HEK293 (cell line): Measurements from ENCODE around the gene SWAP70.
"Not testable (repeated sequence)": the region's sequence is repeated elsewhere in the genome, so short reads cannot be mapped to it uniquely, and the experiment has no call there.

Source experiments
- CTCF ChIA-PET: fragments of 350-600 bp; formaldehyde crosslinking; extraction: SDS; loops from one replicate; lab custom pipeline; 2021; ENCODE audit warnings: antibody characterized with exemption; lab: Yijun Ruan, JAX
- POLR2A ChIA-PET: fragments of 300-600 bp; formaldehyde crosslinking; extraction: SDS; loops from one replicate; lab custom pipeline; 2020; ENCODE audit warnings: antibody characterized with exemption, inconsistent platforms; lab: Yijun Ruan, JAX
- H3K27ac ChIP-seq: fragments of 200-500 bp; sonication (Bioruptor generic); 2 replicates; pipeline ENCODE4 v1.5.1; 2014; ENCODE audit warnings: low read depth, low read length, control low read depth, inconsistent platforms; ENCODE audit errors: extremely low read depth
- H3K36me3 ChIP-seq, 2 experiments: fragments of 200-500 bp in 1 of 2; sonication (Bioruptor generic) in 1 of 2; 1 replicate in 1 of 2; 2 replicates in 1 of 2; pipeline ENCODE4 v1.5.1; 2014 to 2017; ENCODE audit warnings: inconsistent platforms in 2 of 2, low read length in 2 of 2; ENCODE audit not compliant: control insufficient read depth in 2 of 2, insufficient read depth in 1 of 2
- H3K4me1 ChIP-seq: fragments of 200-500 bp; sonication (Bioruptor generic); 2 replicates; pipeline ENCODE4 v1.5.1; 2014; ENCODE audit warnings: mild to moderate bottlenecking, low read length, inconsistent platforms; ENCODE audit not compliant: control insufficient read depth, insufficient read depth
- H3K4me3 ChIP-seq: 2 replicates; pipeline ENCODE4 v1.5.1; 2011; ENCODE audit warnings: low read depth, mild to moderate bottlenecking, control low read depth, low read length, moderate library complexity
- H3K9me3 ChIP-seq: fragments of 200-500 bp; sonication (Bioruptor generic); 2 replicates; pipeline ENCODE4 v1.5.1; 2014; ENCODE audit warnings: low read depth, low read length, inconsistent platforms; ENCODE audit not compliant: control insufficient read depth, insufficient read depth
- AEBP2 ChIP-seq: fragments of 450-650 bp; formaldehyde crosslinking; IDR thresholded peaks from 2 replicates; pipeline ENCODE4 v1.5.1; 2016; ENCODE audit warnings: missing biosample characterization, missing genetic modification characterization, borderline replicate concordance
- GLIS1 ChIP-seq: fragments of 450-650 bp; formaldehyde crosslinking; IDR thresholded peaks from 2 replicates; pipeline ENCODE4 v1.5.1; 2016; ENCODE audit warnings: missing biosample characterization, missing genetic modification characterization
- KLF1 ChIP-seq: fragments of 450-650 bp; formaldehyde crosslinking; IDR thresholded peaks from 2 replicates; pipeline ENCODE4 v1.5.1; 2016; ENCODE audit warnings: missing biosample characterization, missing genetic modification characterization
- OSR2 ChIP-seq: fragments of 450-650 bp; formaldehyde crosslinking; IDR thresholded peaks from 2 replicates; pipeline ENCODE4 v1.5.1; 2016; ENCODE audit warnings: missing biosample characterization, missing genetic modification characterization
- SALL2 ChIP-seq: fragments of 450-650 bp; formaldehyde crosslinking; IDR thresholded peaks from 2 replicates; pipeline ENCODE4 v1.5.0; 2017; ENCODE audit warnings: missing biosample characterization, mild to moderate bottlenecking, missing genetic modification characterization, borderline replicate concordance
- ZBTB1 ChIP-seq: fragments of 450-650 bp; formaldehyde crosslinking; IDR thresholded peaks from 2 replicates; pipeline ENCODE4 v1.5.1; 2016; ENCODE audit warnings: missing biosample characterization, missing genetic modification characterization
- ZNF112 ChIP-seq: fragments of 450-650 bp; formaldehyde crosslinking; IDR thresholded peaks from 2 replicates; pipeline ENCODE4 v1.5.0; 2017; ENCODE audit warnings: missing biosample characterization, missing genetic modification characterization
- ZNF121 ChIP-seq: fragments of 450-650 bp; formaldehyde crosslinking; IDR thresholded peaks from 2 replicates; pipeline ENCODE4 v1.5.1; 2016; ENCODE audit warnings: missing biosample characterization, missing genetic modification characterization
- ZNF174 ChIP-seq: fragments of 450-650 bp; formaldehyde crosslinking; IDR thresholded peaks from 2 replicates; pipeline ENCODE4 v1.5.0; 2017; ENCODE audit warnings: missing biosample characterization, mild to moderate bottlenecking, missing genetic modification characterization
- ZNF211 ChIP-seq: fragments of 450-650 bp; formaldehyde crosslinking; IDR thresholded peaks from 2 replicates; pipeline ENCODE4 v1.5.1; 2016; ENCODE audit warnings: low read depth, missing biosample characterization, missing genetic modification characterization
- ZNF214 ChIP-seq: fragments of 450-650 bp; formaldehyde crosslinking; IDR thresholded peaks from 2 replicates; pipeline ENCODE4 v1.5.1; 2017; ENCODE audit warnings: missing biosample characterization, mild to moderate bottlenecking, missing genetic modification characterization, borderline replicate concordance
- ZNF266 ChIP-seq: fragments of 450-650 bp; formaldehyde crosslinking; IDR thresholded peaks from 2 replicates; pipeline ENCODE4 v1.5.1; 2016; ENCODE audit warnings: missing biosample characterization, missing genetic modification characterization, low read depth
- ZNF362 ChIP-seq: fragments of 450-650 bp; formaldehyde crosslinking; IDR thresholded peaks from 2 replicates; pipeline ENCODE4 v1.5.1; 2016; ENCODE audit warnings: missing biosample characterization, missing genetic modification characterization
- ZNF391 ChIP-seq: fragments of 450-650 bp; formaldehyde crosslinking; IDR thresholded peaks from 2 replicates; pipeline ENCODE4 v1.5.1; 2016; ENCODE audit warnings: low read depth, missing biosample characterization, missing genetic modification characterization, borderline replicate concordance
- ZNF549 ChIP-seq: fragments of 450-650 bp; IDR thresholded peaks from 2 replicates; pipeline ENCODE4 v1.5.1; 2018; ENCODE audit warnings: missing biosample characterization, missing genetic modification characterization, mild to moderate bottlenecking, inconsistent platforms, moderate library complexity
- ZNF623 ChIP-seq: fragments of 450-650 bp; formaldehyde crosslinking; IDR thresholded peaks from 2 replicates; pipeline ENCODE4 v1.5.1; 2016; ENCODE audit warnings: missing biosample characterization, missing genetic modification characterization

Gene SWAP70

GRCh38 chr11:9739123-9739900, 75.4 kb downstream of the SWAP70 start:
- CTCF ChIA-PET: interaction anchor here (0.9 to 4.4 kb wide), 2 partner anchors 8 to 9 kb away, joined by 3 to 17 read pairs; no protein-coding TSS in a partner anchor
- Histone ChIP-seq H3K4me3 (no peak overlapping the region), H3K36me3 (peaks cover 0 to 53% of the 10 kb centered on the region in 2 experiments; a peak in 2 of 3 replicates), H3K4me1 (no peaks in the 10 kb centered on the region), H3K9me3 (no peaks in the 10 kb centered on the region), H3K27ac (no peak overlapping the region)
- POLR2A ChIA-PET: no interaction called here
- no peak for TF ChIP-seq ZNF174 (tag by site-specific recombination)
- no peak for TF ChIP-seq KLF1 (tag by site-specific recombination)
- TF ChIP-seq OSR2 (tag by site-specific recombination): no peak
- no peak for TF ChIP-seq ZNF362
- TF ChIP-seq AEBP2 (tag by site-specific recombination): no peak

GRCh38 chr11:9740202-9740883, 76.5 kb downstream of the SWAP70 start:
- POLR2A ChIA-PET: no interaction called here
- CTCF ChIA-PET: interaction anchor here (0.9 kb wide), 1 partner anchor 8 kb away, joined by 3 read pairs; no protein-coding TSS in a partner anchor
- H3K36me3 ChIP-seq: peaks cover 0 to 51% of the 10 kb centered on the region in 2 experiments; a peak in 2 of 3 replicates
- TF ChIP-seq ZNF391 (tag by site-specific recombination): no peak
- no peak for TF ChIP-seq ZBTB1 (tag by site-specific recombination)
- TF ChIP-seq ZNF174 (tag by site-specific recombination): no peak
- TF ChIP-seq SALL2 (tag by site-specific recombination): no peak
- no peak for TF ChIP-seq ZNF211 (tag by site-specific recombination)
- no peak for TF ChIP-seq AEBP2 (tag by site-specific recombination)
- no peak for TF ChIP-seq ZNF266
- no peak for TF ChIP-seq ZNF549
- TF ChIP-seq GLIS1 (tag by site-specific recombination): no peak
- no peak for TF ChIP-seq ZNF112
- TF ChIP-seq, all 188 proteins: peak for 0
- Histone ChIP-seq H3K4me3 (no peak overlapping the region), H3K27ac (no peak overlapping the region), H3K4me1 (no peaks in the 10 kb centered on the region), H3K9me3 (no peaks in the 10 kb centered on the region)

GRCh38 chr11:9741260-9741659, 77.4 kb downstream of the SWAP70 start:
- ChIA-PET CTCF (no interaction called here), POLR2A (no interaction called here)
- TF ChIP-seq ZNF214 (tag by site-specific recombination) (no peak), ZNF121 (tag by site-specific recombination) (no peak), ZNF623 (tag by site-specific recombination) (no peak)
- Histone ChIP-seq H3K4me3 (no peak overlapping the region), H3K27ac (no peak overlapping the region), H3K36me3 (peaks cover 0 to 51% of the 10 kb centered on the region in 2 experiments; a peak in 2 of 3 replicates), H3K9me3 (no peaks in the 10 kb centered on the region), H3K4me1 (no peaks in the 10 kb centered on the region)

GRCh38 chr11:9743512-9743911, 79.6 kb downstream of the SWAP70 start:
- H3K9me3 ChIP-seq, CTCF ChIA-PET: not testable (repeated sequence)
- H3K36me3 ChIP-seq: peaks cover 0 to 37% of the 10 kb centered on the region in 2 experiments; a peak in 2 of 3 replicates

More at GRCh38 chr11:9743512-9743911, 79.6 kb downstream of the SWAP70 start:
- H3K4me1 ChIP-seq, H3K27ac ChIP-seq, POLR2A ChIA-PET, H3K4me3 ChIP-seq: not testable (repeated sequence)
